HG03108 (cell line): ENCODE data around the gene HPCAL1.

ENCODE experiments used
- ATAC-seq: cut with Tn5 transposase; IDR thresholded peaks from one replicate; pipeline ENCODE4 v1.9.1; 2021; ENCODE audit warnings: moderate library complexity; ENCODE audit not compliant: unreplicated experiment

Gene HPCAL1

GRCh38 chr2:10382354-10383061 is 79.8 kb downstream of the HPCAL1 start:
- peak; percentile 61 for ATAC-seq

GRCh38 chr2:10383960-10384734 is 81.4 kb downstream of the HPCAL1 start:
- ATAC-seq, result no peak

GRCh38 chr2:10385501-10385900 is 82.8 kb downstream of the HPCAL1 start:
- no peak for ATAC-seq

- no peak for ATAC-seq
Observed at GRCh38 chr2:10385933-10386773, 83.4 kb downstream of the HPCAL1 start.

- no peak for ATAC-seq
Observed at GRCh38 chr2:10387033-10387432, 84.3 kb downstream of the HPCAL1 start.

GRCh38 chr2:10388954-10389560 is 86.4 kb downstream of the HPCAL1 start:
- ATAC-seq, result no peak

GRCh38 chr2:10389573-10389972 is 86.9 kb downstream of the HPCAL1 start:
- ATAC-seq, result no peak

- ATAC-seq, result no peak
Observed at GRCh38 chr2:10390369-10390801, 87.7 kb downstream of the HPCAL1 start.

- no peak for ATAC-seq
Observed at GRCh38 chr2:10392100-10392499, 89.4 kb downstream of the HPCAL1 start.

GRCh38 chr2:10392548-10392947 is 89.8 kb downstream of the HPCAL1 start:
- no peak for ATAC-seq

- ATAC-seq, result no peak
Observed at GRCh38 chr2:10392951-10393639, 90.4 kb downstream of the HPCAL1 start.

- ATAC-seq, result no peak
Observed at GRCh38 chr2:10393640-10393982, 90.9 kb downstream of the HPCAL1 start.

- ATAC-seq, result no peak
Observed at GRCh38 chr2:10395893-10396292, 93.2 kb downstream of the HPCAL1 start.

- ATAC-seq, result no peak
Observed at GRCh38 chr2:10396464-10396863, 93.8 kb downstream of the HPCAL1 start.

- no peak for ATAC-seq
Observed at GRCh38 chr2:10397297-10397875, 94.7 kb downstream of the HPCAL1 start.

GRCh38 chr2:10397878-10398277 is 95.2 kb downstream of the HPCAL1 start:
- no peak for ATAC-seq

- no peak for ATAC-seq
Observed at GRCh38 chr2:10398496-10398895, 95.8 kb downstream of the HPCAL1 start.

GRCh38 chr2:10399358-10399757 is 96.7 kb downstream of the HPCAL1 start:
- ATAC-seq, result no peak

GRCh38 chr2:10400002-10400401 is 97.3 kb downstream of the HPCAL1 start:
- no peak for ATAC-seq

GRCh38 chr2:10400568-10400977 is 97.9 kb downstream of the HPCAL1 start:
- ATAC-seq, result peak; percentile 62
